Stimulated activated effector memory CD8-positive, alpha-beta T cell treated with anti-CD3 and anti-CD28 coated beads, Interleukin-12 subunit alpha, Interleukin-12 subunit beta, amount 100 ng/mL, for 72 hours (primary cell): ENCODE data around the gene INTS11.

Experiments
- ATAC-seq: fragments of 150-1000 bp; cut with Tn5 transposase; 2 replicates; pipeline ENCODE4 v1.10.0; 2021
- DNase-seq, 2 donors: peaks; one replicate each; pipeline ENCODE4 v3.0.0; 2021 to 2022; ENCODE audit warnings: low spot score in 2 of 2
- H3K27ac Mint-ChIP-seq: one replicate; pipeline ENCODE4 v1.8.0; 2022; ENCODE audit warnings: mild to moderate bottlenecking, mixed read lengths
- H3K36me3 Mint-ChIP-seq: one replicate; pipeline ENCODE4 v1.8.0; 2022; ENCODE audit warnings: mild to moderate bottlenecking, mixed read lengths
- H3K4me1 Mint-ChIP-seq: one replicate; pipeline ENCODE4 v1.8.0; 2022; ENCODE audit warnings: mixed read lengths
- H3K4me3 Mint-ChIP-seq: one replicate; pipeline ENCODE4 v1.8.0; 2022; ENCODE audit warnings: mild to moderate bottlenecking, mixed read lengths
- H3K9me3 Mint-ChIP-seq: one replicate; pipeline ENCODE4 v1.8.0; 2022; ENCODE audit warnings: mixed read lengths

INTS11 gene

GRCh38 chr1:1272341-1273208 is 51.9 kb downstream of the INTS11 start:
- ATAC-seq (no peak), DNase-seq (no peak)
- Mint-ChIP-seq H3K27ac (peak overlapping the region; percentile 75), H3K4me3 (peak overlapping the region; percentile 81), H3K36me3 (peaks cover 48% of the 10 kb centered on the region), H3K4me1 (peaks cover 33% of the 10 kb centered on the region), H3K9me3 (no peaks in the 10 kb centered on the region)

DNA sequence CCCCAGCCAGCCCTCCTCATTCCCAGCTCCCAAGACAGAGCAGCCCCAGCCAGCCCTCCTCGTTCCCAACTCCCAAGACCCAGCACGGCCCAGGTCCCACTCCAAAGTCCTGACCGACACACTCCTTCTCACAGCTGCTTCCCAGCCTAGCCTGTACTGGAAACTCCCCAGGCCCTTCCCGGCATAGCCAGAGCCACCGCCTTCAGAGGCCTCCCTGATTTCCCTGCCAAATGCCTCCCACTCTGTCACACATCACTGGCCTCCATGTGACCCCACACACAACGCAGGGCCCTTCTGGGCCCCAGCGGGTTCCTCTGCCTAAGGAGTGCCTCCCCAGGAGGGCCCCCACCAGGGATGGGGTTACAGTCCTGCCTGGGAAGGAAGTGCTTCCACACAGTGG is 53.6 kb downstream of the INTS11 start:
- ATAC-seq: no peak
- peaks cover 39% of the 10 kb centered on the region for H3K4me1 Mint-ChIP-seq
- H3K27ac Mint-ChIP-seq: peak overlapping the region; percentile 75
- peaks cover 66% of the 10 kb centered on the region for H3K36me3 Mint-ChIP-seq
- H3K4me3 Mint-ChIP-seq: peak overlapping the region; percentile 81
- no peak for DNase-seq
- H3K9me3 Mint-ChIP-seq: no peaks in the 10 kb centered on the region

DNA sequence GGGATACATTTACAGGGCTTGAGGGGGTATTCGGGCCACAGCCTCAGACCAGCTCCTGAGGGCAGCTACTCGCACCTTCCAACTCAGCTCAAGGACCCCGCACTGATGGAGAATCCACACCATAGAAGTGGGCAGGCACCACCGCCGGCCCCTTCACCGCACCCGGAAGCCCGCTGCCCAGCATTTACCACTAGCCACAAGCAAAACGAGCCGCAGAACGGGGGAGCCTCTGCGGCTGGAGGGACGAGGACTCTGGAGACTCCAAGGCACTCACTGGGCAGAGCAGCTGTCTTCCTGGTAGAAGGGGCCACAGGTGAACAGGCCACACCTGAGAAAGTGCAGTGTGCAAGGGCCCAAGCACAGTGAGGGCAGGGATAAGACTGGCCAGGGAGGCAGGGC is 56.2 kb downstream of the INTS11 start:
- H3K4me1 Mint-ChIP-seq: peaks cover 47% of the 10 kb centered on the region
- H3K9me3 Mint-ChIP-seq: no peaks in the 10 kb centered on the region
- ATAC-seq (no peak), DNase-seq (no peak)
- H3K36me3 Mint-ChIP-seq: peaks cover 91% of the 10 kb centered on the region
- H3K4me3 Mint-ChIP-seq: no peak overlapping the region
- H3K27ac Mint-ChIP-seq: no peak overlapping the region

DNA sequence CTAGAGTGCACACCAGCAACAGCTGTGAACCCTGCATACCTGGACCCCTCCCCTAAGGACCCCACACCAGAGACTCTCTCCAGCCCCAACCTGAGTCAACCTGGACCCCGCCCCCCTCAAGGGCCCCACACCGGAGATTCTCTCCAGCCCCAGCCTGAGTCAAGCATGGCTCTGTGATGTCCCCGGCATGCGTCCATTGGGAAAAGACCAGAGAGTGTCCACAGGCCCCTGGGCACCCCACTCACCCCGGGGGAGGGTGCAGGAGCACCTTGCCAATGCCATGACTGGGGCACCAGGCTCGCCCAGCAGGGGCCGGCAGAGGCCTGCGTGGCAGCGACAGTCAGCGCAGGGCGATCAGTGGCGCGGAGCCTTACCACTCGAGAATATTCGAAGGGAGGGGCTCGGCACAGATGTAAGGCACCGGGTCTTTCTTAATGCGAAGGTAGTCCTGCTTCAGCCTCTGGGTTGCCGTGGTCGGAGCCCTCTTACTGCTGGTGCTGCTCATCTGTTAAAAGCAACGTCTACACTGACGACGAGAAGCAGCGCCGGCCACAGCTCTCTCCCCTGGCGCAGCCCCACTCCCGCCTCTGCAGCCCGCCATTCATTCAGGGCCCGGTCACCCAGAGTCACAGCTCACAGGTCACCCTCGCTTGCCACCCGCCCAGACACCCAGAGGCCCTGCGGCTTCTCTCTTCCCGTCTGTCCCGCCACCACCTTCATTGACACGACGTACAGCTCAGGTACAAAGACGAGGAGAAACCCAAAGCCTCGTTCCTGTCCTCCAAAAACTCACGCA is 56.8 kb downstream of the INTS11 start:
- no peaks in the 10 kb centered on the region for H3K9me3 Mint-ChIP-seq
- peaks cover 92% of the 10 kb centered on the region for H3K36me3 Mint-ChIP-seq
- no peak overlapping the region for H3K4me3 Mint-ChIP-seq
- no peak for DNase-seq
- ATAC-seq: no peak
- peaks cover 44% of the 10 kb centered on the region for H3K4me1 Mint-ChIP-seq
- H3K27ac Mint-ChIP-seq: no peak overlapping the region

GRCh38 chr1:1264868-1265272 is 59.6 kb downstream of the INTS11 start:
- Mint-ChIP-seq H3K27ac (no peak overlapping the region), H3K4me3 (no peak overlapping the region), H3K36me3 (peaks cover 92% of the 10 kb centered on the region), H3K4me1 (peaks cover 29% of the 10 kb centered on the region), H3K9me3 (no peaks in the 10 kb centered on the region)
- no peak for DNase-seq
- peak; percentile 28 for ATAC-seq

DNA sequence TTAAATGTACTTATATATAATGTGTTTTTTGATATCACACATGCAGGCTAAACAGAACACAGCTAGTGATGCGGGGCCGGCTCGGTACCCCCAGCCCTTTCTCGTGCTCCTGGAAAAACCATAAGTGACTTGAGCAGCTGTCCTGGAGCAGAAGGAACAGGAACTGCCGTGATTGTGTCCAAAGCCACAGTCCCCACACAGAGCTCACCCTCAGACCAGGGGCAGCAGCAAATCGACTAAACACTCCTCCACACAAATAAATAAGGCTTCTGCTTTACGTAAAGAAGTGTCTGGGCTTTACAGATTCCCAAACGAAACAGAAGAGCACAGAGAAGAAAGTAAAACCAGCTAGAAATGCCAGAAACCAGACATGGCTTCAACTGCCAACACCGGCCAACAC is 60.4 kb downstream of the INTS11 start:
- Mint-ChIP-seq H3K36me3 (peaks cover 92% of the 10 kb centered on the region), H3K9me3 (no peaks in the 10 kb centered on the region), H3K4me1 (peaks cover 30% of the 10 kb centered on the region), H3K27ac (no peak overlapping the region), H3K4me3 (no peak overlapping the region)
- DNase-seq (no peak), ATAC-seq (no peak)

GRCh38 chr1:1262758-1263157 is 61.7 kb downstream of the INTS11 start:
- DNase-seq (no peak), ATAC-seq (no peak)
- H3K9me3 Mint-ChIP-seq: no peaks in the 10 kb centered on the region
- peaks cover 38% of the 10 kb centered on the region for H3K4me1 Mint-ChIP-seq
- no peak overlapping the region for H3K4me3 Mint-ChIP-seq
- peaks cover 91% of the 10 kb centered on the region for H3K36me3 Mint-ChIP-seq
- no peak overlapping the region for H3K27ac Mint-ChIP-seq

DNA sequence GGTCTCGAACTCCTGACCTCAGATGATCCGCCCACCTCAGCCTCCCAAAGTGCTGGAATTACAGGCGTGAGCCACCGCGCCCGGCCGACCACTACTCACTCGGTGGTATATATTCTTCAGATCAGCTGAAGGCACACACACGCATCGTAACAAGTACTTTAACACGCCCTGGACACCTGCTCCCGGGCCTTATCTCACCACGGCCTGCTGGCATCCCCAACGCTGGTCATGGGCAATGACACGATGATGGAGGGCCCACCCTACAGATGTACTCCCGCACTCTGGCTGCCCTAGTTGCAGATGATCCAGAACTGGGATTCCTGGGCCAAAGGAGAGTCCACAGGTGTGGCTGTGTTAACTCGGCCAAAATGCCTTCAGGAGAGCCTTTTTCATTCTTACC is 62.4 kb downstream of the INTS11 start:
- Mint-ChIP-seq H3K4me1 (peaks cover 38% of the 10 kb centered on the region), H3K4me3 (no peak overlapping the region), H3K36me3 (peaks cover 92% of the 10 kb centered on the region), H3K9me3 (no peaks in the 10 kb centered on the region), H3K27ac (no peak overlapping the region)
- ATAC-seq (no peak), DNase-seq (no peak)
